ENCODE measurements around the gene ADCK2.

GRCh38 chr7:140719721-140720120, 47.0 kb downstream of the ADCK2 start:
- TF ChIP-seq ZFX (IDR thresholded peaks at IDR 0.05; ENCODE audit: borderline replicate concordance) (no peak), CTCF (IDR thresholded peaks at IDR 0.05) (no peak)

All from 22Rv1 (cell line).